Neuron (in vitro differentiated cells): ENCODE data around the gene SPRED2.

ENCODE experiments used
- H2AFZ ChIP-seq: one replicate; pipeline ENCODE4 v1.6.1; 2013; ENCODE audit warnings: low read depth, mild to moderate bottlenecking, inconsistent platforms, low read length, moderate library complexity
- H3K27me3 ChIP-seq: one replicate; pipeline ENCODE4 v1.6.1; 2013; ENCODE audit warnings: low read length; ENCODE audit not compliant: insufficient read depth
- H3K36me3 ChIP-seq: one replicate; pipeline ENCODE4 v1.6.1; 2013; ENCODE audit warnings: low read length; ENCODE audit not compliant: insufficient read depth
- H3K4me1 ChIP-seq: one replicate; pipeline ENCODE4 v1.6.1; 2013; ENCODE audit warnings: low read length; ENCODE audit not compliant: insufficient read depth
- H3K4me3 ChIP-seq: 2 replicates; pipeline ENCODE4 v1.5.1; 2013; ENCODE audit warnings: mild to moderate bottlenecking, low read length, moderate library complexity
- H3K9me3 ChIP-seq: one replicate; pipeline ENCODE4 v1.6.1; 2013; ENCODE audit warnings: low read length

SPRED2 gene, protein sequence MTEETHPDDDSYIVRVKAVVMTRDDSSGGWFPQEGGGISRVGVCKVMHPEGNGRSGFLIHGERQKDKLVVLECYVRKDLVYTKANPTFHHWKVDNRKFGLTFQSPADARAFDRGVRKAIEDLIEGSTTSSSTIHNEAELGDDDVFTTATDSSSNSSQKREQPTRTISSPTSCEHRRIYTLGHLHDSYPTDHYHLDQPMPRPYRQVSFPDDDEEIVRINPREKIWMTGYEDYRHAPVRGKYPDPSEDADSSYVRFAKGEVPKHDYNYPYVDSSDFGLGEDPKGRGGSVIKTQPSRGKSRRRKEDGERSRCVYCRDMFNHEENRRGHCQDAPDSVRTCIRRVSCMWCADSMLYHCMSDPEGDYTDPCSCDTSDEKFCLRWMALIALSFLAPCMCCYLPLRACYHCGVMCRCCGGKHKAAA

DNA sequence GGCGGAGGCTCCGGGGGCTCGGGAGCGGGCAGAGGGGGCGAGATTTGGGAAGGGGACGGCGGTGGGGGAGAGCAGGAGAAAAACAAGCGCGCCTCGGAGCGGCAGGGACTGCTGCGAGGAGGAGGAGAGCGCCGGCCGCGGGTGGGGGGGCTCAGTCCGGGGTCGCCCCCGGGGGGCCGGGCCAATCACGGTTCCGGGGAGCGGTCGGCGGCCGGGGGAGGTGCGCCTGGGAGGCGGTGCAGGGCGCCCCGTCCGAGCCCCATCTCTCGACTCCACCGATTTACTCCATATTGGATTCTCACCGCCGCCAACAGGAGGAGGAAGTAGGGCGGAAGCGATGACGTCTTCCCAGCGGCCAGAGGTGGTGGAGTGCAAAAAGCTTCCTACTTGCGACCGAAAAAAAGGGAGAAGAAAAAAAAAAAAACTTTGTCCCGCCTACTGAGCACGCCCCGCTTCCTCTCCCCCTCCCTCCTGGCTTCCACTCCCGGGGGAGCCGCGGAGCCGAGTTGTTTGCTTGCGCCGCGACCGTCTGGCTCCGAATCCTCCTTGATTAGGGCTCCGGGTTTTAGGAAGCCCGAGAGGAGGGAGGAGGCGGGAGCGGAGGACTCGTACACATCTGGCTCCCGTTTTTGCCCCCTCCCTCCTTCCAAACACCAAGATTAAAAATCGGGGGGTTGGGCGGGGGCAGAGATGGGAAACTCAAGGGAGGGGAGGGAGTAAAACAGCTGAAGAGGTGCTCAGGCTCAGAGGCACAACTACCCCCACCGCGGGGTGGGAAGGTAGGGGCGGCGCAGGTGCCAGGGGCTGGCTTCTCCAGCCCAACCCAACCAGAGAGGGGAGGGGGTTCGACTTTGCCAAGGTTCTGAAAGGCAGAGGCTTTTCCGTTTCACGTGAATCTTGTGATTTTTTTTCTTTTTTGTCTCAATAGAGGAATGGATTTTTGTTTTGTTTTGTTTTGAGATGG lies at the start of gene SPRED2:
Gene SPRED2, minus strand, starts transcription at position 373 of the 964 bp plus-strand sequence. CDS start 612 bp downstream, outside the sequence.
- H2AFZ ChIP-seq = peak within 1 kb of the TSS; percentile 87
- no peaks in the 10 kb centered on the region for H3K36me3 ChIP-seq
- H3K27me3 ChIP-seq = no peaks in the 10 kb centered on the region
- no peaks in the 10 kb centered on the region for H3K9me3 ChIP-seq
- H3K4me1 ChIP-seq = peaks cover 46% of the 10 kb centered on the region
- H3K4me3 ChIP-seq = peak within 1 kb of the TSS; percentile 87

DNA sequence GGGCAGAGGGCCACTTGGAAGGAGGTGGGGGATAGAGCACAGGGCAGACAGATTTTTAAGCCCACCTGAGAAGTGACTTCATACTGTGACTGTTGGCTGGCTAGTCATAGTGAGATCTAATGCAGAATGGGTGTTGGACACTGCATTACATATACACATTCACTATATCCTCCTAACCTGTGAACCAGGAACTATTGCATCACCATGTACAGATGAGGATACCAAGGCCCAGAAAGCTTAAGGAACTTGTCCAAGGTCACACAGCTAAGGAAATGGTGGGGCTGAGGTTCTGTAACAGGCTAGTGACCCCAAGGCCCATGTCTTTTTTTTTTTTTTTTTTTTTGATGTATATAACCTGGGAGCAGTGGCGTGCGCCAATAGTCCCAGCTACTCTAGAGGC lies 49.6 kb upstream of the SPRED2 start:
- H3K4me1 ChIP-seq = peaks cover 7% of the 10 kb centered on the region
- no peaks in the 10 kb centered on the region for H3K36me3 ChIP-seq
- H3K27me3 ChIP-seq = no peaks in the 10 kb centered on the region
- H3K4me3 ChIP-seq = no peak overlapping the region
- peaks cover 5% of the 10 kb centered on the region for H3K9me3 ChIP-seq
- H2AFZ ChIP-seq = no peak overlapping the region

DNA sequence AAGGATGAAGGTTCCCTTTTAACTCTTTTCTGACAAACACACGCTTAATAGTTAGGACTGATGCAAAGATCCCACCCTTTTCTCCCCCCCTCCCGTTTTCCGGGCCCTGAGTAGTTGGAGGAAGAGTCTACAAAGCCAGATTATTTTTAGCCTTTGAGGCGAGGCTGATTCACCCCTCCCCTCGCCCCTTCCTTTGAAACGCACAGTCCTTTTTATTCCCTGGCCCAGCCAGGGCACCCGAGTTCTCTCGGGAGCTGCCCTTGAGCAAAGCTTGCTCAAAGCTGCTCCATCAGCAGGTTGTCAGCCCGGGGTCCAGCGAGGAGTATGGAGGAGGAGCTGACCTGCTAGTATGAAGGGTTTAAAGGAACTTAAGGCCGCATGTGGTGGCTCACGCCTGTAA lies 47.1 kb upstream of the SPRED2 start:
- Histone ChIP-seq H3K4me1 (peaks cover 7% of the 10 kb centered on the region), H3K27me3 (no peaks in the 10 kb centered on the region), H3K9me3 (peaks cover 5% of the 10 kb centered on the region), H3K4me3 (no peak overlapping the region), H3K36me3 (no peaks in the 10 kb centered on the region), H2AFZ (no peak overlapping the region)

DNA sequence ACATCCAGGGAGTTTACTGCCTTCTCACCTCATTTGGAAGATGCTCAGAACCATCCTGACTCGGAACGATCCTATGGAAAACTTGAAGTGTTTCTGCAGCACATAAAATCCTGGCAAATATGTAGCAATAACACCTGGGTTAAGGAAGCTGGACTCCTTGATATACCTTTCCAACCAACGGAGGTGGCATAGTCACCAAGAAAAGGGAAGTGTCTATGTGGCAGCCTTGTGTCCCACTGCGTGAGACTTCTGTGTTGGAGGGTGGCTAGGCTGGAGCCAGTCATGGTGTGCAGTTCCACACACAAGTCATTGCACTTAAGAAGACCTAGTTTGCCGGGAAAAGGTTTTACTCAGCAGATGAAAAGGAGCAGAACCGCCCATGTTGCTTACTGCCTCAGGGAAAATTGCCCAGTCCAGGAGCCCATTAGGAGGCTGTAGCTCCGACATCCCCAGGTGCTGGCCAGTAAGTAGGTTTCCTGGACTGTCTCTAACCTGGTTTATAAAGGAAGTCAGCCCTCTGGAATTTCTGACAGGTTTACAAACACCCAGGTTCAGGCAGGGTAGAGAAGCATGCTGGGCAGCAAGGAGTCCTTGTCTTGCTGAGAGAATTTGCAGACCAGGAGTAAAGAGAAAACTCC lies 46.2 kb upstream of the SPRED2 start:
- Histone ChIP-seq H2AFZ (no peak overlapping the region), H3K36me3 (no peaks in the 10 kb centered on the region), H3K9me3 (peaks cover 8% of the 10 kb centered on the region), H3K4me3 (no peak overlapping the region), H3K27me3 (no peaks in the 10 kb centered on the region), H3K4me1 (peaks cover 7% of the 10 kb centered on the region)

DNA sequence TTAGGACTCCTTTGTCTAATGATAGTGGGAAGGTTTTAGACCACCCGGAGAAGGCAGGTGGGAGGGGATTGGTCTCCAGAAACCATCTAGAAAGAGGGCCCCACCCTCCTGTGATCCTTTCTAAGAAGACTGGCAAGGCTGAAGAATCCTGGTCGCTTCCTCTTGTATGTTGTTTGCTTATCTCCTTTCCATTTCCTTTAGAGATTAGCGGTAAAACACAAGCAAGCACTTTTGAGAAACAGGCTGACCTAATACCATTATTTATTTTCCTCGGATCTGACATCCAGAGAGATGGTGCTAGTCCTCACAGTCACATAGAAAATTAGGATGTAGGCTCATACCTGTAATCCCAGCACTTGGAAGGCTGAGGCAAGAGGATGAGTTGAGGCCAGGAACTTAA lies 45.2 kb upstream of the SPRED2 start:
- H3K4me1 ChIP-seq = peaks cover 7% of the 10 kb centered on the region
- no peak overlapping the region for H3K4me3 ChIP-seq
- H3K36me3 ChIP-seq = no peaks in the 10 kb centered on the region
- H3K27me3 ChIP-seq = no peaks in the 10 kb centered on the region
- peaks cover 8% of the 10 kb centered on the region for H3K9me3 ChIP-seq
- no peak overlapping the region for H2AFZ ChIP-seq

DNA sequence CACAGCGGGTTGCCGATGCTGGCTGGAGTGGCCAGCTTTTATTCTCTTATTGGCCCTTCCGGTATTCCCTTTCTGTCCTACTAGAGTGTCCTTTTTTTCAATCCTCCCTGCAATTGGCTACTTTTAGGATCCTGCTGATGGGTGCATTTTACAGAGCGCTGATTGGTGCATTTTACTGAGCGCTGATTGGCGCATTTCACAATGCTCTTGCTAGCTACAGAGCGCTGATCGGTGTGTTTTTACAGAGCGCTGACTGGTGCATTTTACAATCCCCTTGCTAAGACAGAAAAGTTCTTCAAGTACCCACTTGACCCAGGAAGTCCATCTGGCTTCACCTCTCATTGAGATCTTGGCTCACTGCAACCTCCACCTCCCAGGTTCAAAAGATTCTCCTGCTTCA lies 44.4 kb upstream of the SPRED2 start:
- Histone ChIP-seq H3K9me3 (peaks cover 8% of the 10 kb centered on the region), H3K4me1 (peaks cover 7% of the 10 kb centered on the region), H3K36me3 (no peaks in the 10 kb centered on the region)

DNA sequence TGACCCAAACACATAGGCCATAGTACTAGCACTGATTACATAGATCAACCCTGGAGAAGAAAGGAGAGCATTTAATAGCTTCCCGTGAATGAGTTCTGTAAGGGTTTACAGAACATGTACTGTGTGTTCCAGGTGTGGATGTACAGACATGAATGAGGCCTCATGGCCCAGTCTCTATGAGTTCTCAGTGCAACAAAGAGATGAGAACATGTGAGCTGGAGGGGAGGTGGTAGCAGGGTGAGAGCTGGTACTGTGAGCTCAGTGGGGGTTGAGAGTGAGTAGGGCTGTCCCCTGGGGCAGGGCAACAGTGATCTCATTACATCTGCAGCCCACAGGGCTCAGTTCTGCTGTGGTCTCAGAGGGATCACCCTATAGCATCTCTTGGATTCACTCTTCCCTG lies 42.6 kb upstream of the SPRED2 start:
- Histone ChIP-seq H3K9me3 (peaks cover 8% of the 10 kb centered on the region), H3K4me3 (no peak overlapping the region), H3K27me3 (no peaks in the 10 kb centered on the region), H3K36me3 (no peaks in the 10 kb centered on the region), H3K4me1 (peaks cover 7% of the 10 kb centered on the region), H2AFZ (no peak overlapping the region)

More for the DNA sequence above, 44.4 kb upstream of the SPRED2 start:
- Histone ChIP-seq H2AFZ (no peak overlapping the region), H3K4me3 (no peak overlapping the region), H3K27me3 (no peaks in the 10 kb centered on the region)

DNA sequence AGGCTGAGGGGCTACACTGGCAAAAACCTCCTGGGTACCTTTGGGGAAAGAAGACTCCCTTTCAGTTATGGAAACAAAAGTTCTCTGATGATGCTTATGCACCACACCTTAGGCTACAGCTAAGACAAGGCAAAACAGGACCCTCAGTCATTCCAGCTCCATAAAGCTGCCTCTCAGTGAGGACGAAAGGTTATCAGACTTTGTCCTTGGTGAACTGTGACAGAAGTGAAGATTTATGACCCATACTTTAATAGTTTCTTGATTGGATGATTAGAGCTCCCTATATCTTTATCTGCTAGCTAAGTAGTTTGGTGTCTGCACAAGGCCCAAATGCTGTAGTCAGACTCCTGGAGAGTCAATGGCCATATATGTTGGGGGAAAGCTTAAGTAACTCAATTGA lies 40.6 kb upstream of the SPRED2 start:
- H3K36me3 ChIP-seq = no peaks in the 10 kb centered on the region
- no peaks in the 10 kb centered on the region for H3K27me3 ChIP-seq
- no peak overlapping the region for H2AFZ ChIP-seq
- H3K4me3 ChIP-seq = no peak overlapping the region
- no peaks in the 10 kb centered on the region for H3K4me1 ChIP-seq
- peaks cover 6% of the 10 kb centered on the region for H3K9me3 ChIP-seq

DNA sequence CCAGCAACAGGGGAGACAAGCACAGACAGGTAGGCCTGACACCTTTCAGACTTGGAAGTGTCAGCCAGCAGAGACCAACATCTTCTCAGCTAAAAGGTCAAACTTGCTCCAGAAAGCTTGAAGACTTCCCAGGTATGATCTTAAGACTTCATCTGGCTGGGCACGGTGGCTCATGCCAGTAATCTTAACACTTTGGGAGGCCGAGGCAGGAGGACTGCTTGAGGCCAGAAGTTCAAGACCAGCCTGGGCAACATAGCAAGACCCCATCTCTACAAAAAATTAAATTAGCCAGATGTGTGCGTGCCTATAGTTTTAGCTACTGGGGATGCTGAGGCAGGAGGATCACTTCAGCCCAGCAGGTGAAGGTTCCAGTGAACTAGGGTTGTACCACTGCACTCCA lies 39.0 kb upstream of the SPRED2 start:
- no peaks in the 10 kb centered on the region for H3K36me3 ChIP-seq
- H3K4me3 ChIP-seq = no peak overlapping the region
- H2AFZ ChIP-seq = no peak overlapping the region
- H3K27me3 ChIP-seq = no peaks in the 10 kb centered on the region
- no peaks in the 10 kb centered on the region for H3K4me1 ChIP-seq
- peaks cover 6% of the 10 kb centered on the region for H3K9me3 ChIP-seq

DNA sequence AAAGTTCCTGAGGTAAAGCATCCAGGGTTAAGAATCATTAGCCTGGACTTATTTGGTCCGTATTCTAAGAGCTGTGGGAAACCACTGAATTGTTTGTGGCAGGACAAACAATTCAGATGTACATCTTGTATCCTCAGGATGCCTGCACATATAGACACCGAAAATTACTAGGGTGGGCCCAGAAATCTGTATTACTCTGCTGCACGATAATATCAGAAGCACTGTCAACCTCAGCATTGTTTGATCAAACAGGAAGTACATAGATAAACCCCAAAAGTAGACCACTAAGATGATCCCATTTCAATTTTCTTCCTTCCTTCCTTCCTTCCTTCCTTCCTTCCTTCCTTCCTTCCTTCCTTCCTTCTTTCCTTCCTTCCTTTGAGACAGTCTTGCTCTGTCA lies 34.2 kb upstream of the SPRED2 start:
- no peaks in the 10 kb centered on the region for H3K9me3 ChIP-seq
- no peaks in the 10 kb centered on the region for H3K27me3 ChIP-seq
- no peak overlapping the region for H2AFZ ChIP-seq
- no peaks in the 10 kb centered on the region for H3K4me1 ChIP-seq
- no peaks in the 10 kb centered on the region for H3K36me3 ChIP-seq
- H3K4me3 ChIP-seq = no peak overlapping the region

DNA sequence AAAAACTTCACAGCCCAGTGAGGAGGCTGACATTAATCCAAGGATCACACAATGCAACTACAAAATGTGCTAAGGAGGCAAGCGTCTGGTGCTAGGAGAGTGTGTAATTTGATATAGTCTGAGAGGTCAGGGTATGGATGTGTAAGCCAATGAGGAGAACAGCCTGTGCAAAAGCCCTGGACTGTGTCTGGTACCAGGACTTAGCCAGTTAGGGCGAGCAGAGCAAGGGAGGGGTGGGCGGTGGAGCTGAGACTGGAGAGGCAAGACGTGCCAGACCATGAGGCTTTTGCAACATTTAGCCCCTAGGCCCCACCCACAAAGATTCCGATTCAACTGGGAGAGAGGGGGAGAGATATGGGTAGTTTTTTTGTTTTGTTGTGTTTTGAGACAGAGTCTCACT lies 33.5 kb upstream of the SPRED2 start:
- Histone ChIP-seq H3K4me1 (no peaks in the 10 kb centered on the region), H3K36me3 (no peaks in the 10 kb centered on the region), H3K27me3 (no peaks in the 10 kb centered on the region), H3K9me3 (no peaks in the 10 kb centered on the region), H3K4me3 (no peak overlapping the region), H2AFZ (no peak overlapping the region)

DNA sequence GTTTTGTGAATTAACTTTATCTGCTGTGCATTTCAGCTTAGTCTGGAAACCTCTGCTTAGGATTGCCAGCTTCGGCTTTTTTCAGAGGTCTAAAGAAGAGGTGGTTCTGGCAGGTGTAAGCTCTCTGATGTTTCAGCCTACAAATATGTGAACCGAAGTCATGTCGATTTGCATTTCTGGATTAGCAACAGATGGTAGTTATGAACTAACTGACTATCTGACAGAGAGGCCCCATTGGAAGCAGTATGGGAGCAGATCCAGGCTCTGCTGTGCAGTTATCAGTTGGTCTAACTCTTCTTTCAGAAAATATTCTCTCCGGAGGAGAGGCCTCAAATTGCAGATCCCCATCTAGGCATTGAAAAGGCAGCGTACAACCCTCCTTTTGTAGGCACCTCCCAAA lies 32.7 kb upstream of the SPRED2 start:
- Histone ChIP-seq H3K9me3 (no peaks in the 10 kb centered on the region), H3K4me3 (no peak overlapping the region), H2AFZ (no peak overlapping the region), H3K36me3 (no peaks in the 10 kb centered on the region), H3K4me1 (peaks cover 4% of the 10 kb centered on the region), H3K27me3 (no peaks in the 10 kb centered on the region)

DNA sequence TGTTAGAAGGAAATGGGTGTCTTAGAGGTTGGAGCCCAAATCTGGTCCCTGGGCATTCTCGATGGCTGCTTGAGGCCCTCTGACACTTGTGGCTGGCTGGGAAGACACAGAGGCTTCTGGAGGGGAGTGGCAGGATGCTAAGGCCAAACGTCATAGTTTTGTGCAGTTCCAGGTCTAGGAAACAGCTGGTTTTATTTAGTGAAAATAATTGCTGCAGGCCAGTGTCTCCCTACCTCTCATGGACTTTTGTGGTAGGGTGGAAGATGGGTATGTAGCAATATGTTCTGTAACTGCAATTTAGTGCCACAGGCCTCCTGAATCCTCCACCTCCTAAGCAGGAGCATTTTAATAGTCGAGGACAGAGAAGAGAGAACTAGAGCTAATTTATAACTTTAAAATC lies 32.2 kb upstream of the SPRED2 start:
- Histone ChIP-seq H3K36me3 (no peaks in the 10 kb centered on the region), H3K4me3 (no peak overlapping the region), H3K9me3 (no peaks in the 10 kb centered on the region), H3K27me3 (no peaks in the 10 kb centered on the region), H2AFZ (no peak overlapping the region), H3K4me1 (peaks cover 9% of the 10 kb centered on the region)
